ENCODE data around the gene PBX2.
"Not testable (repeated sequence)": the region's sequence is repeated elsewhere in the genome, so short reads cannot be mapped to it uniquely, and the experiment has no call there.

Gene PBX2

GRCh38 chr6:32190054-32190851, at the start of gene PBX2:
Gene PBX2, minus strand, starts transcription at chr6:32190202. Its CDS starts 287 bp downstream, at chr6:32189915.
- DNase-seq, result peak; percentile 33

GRCh38 chr6:32239462-32239861, 49.5 kb upstream of the PBX2 start:
- no peak for DNase-seq

GRCh38 chr6:32234934-32235333, 44.9 kb upstream of the PBX2 start:
- DNase-seq, result no peak

- no peak for DNase-seq
Observed at GRCh38 chr6:32226434-32226833, 36.4 kb upstream of the PBX2 start.

- DNase-seq, result no peak
Observed at GRCh38 chr6:32224696-32225095, 34.7 kb upstream of the PBX2 start.

- no peak for DNase-seq
Observed at GRCh38 chr6:32223258-32224235, 33.5 kb upstream of the PBX2 start, which contains the start of gene NOTCH4. Gene NOTCH4, minus strand, starts transcription at chr6:32224067. Its CDS starts 139 bp downstream, at chr6:32223928.

GRCh38 chr6:32222333-32223230, 32.6 kb upstream of the PBX2 start:
- no peak for DNase-seq

GRCh38 chr6:32220021-32220420, 30.0 kb upstream of the PBX2 start:
- DNase-seq, result no peak

- no peak for DNase-seq
Observed at GRCh38 chr6:32218167-32218566, 28.2 kb upstream of the PBX2 start.

GRCh38 chr6:32216998-32217397, 27.0 kb upstream of the PBX2 start:
- no peak for DNase-seq

- DNase-seq, result no peak
Observed at GRCh38 chr6:32216285-32216684, 26.3 kb upstream of the PBX2 start.

GRCh38 chr6:32215617-32216016, 25.6 kb upstream of the PBX2 start:
- DNase-seq, result no peak

GRCh38 chr6:32214126-32214525, 24.1 kb upstream of the PBX2 start:
- no peak for DNase-seq

GRCh38 chr6:32213649-32214048, 23.6 kb upstream of the PBX2 start:
- DNase-seq, result no peak

- DNase-seq, result no peak
Observed at GRCh38 chr6:32212076-32212760, 22.2 kb upstream of the PBX2 start.

- not testable (repeated sequence) for DNase-seq
Observed at GRCh38 chr6:32211432-32211831, 21.4 kb upstream of the PBX2 start.

- no peak for DNase-seq
Observed at GRCh38 chr6:32210191-32210601, 20.2 kb upstream of the PBX2 start.

- no peak for DNase-seq
Observed at GRCh38 chr6:32208996-32209395, 19.0 kb upstream of the PBX2 start.

- DNase-seq, result no peak
Observed at GRCh38 chr6:32204268-32204715, 14.3 kb upstream of the PBX2 start.

GRCh38 chr6:32203426-32204267, 13.6 kb upstream of the PBX2 start:
- DNase-seq, result no peak

- no peak for DNase-seq
Observed at GRCh38 chr6:32202186-32202585, 12.2 kb upstream of the PBX2 start.

Measured in NCI-H187 treated with DMSO at 0.1 percent for 48 hours (cell line).